A549 (cell line): ENCODE data around the gene DNM3. TPM values are rescaled to one million over a fixed set of nuclear protein-coding genes. Genes with fewer than 3 reads are reported as not detected.

ENCODE experiments used
- ATAC-seq, 2 experiments: fragments of 200-7000 bp in 1 of 2; fragments of >200 bp in 1 of 2; cut with Nextera tagmentation in 1 of 2; cut with Tn5 transposase in 1 of 2; 3 replicates each; pipeline versions ENCODE4 v1.8.0 to v1.9.1; 2018 to 2020; ENCODE audit warnings: mild to moderate bottlenecking in 1 of 2, moderate library complexity in 1 of 2
- CTCF ChIA-PET: fragments of 300-600 bp; sonication (Branson Sonifier 250); formaldehyde crosslinking; extraction: SDS; loops from one replicate; lab custom pipeline; 2021; ENCODE audit warnings: antibody characterized with exemption, inconsistent platforms; lab: Yijun Ruan, JAX
- POLR2A ChIA-PET: fragments of 350-600 bp; formaldehyde crosslinking; extraction: SDS; loops from one replicate; lab custom pipeline; 2021; ENCODE audit warnings: antibody characterized with exemption, inconsistent platforms; lab: Yijun Ruan, JAX
- DNase-seq, 2 experiments: peaks; one replicate each; pipeline versions ENCODE4 v3.0.0 to v3.0.0-alpha.2; 2011 to 2016; ENCODE audit warnings: low read depth in 1 of 2, low spot score in 1 of 2
- FAIRE-seq: peaks from 2 replicates; lab custom pipeline; 2011; peaks lifted over from hg19 to GRCh38; lab: Jason Lieb, UNC
- H3K27ac ChIP-seq, 2 experiments: fragments of >200 bp; sonication (Bioruptor Twin); formaldehyde crosslinking; 3 replicates each; pipeline ENCODE4 v1.5.1; 2016 to 2017
- H3K4me1 ChIP-seq: fragments of >200 bp; sonication (Bioruptor Twin); formaldehyde crosslinking; 3 replicates; pipeline ENCODE4 v1.6.1; 2016
- H3K4me2 ChIP-seq: fragments of >200 bp; sonication (Bioruptor Twin); formaldehyde crosslinking; 3 replicates; pipeline ENCODE4 v1.6.1; 2016
- H3K4me3 ChIP-seq: fragments of >200 bp; sonication (Bioruptor Twin); formaldehyde crosslinking; 3 replicates; pipeline ENCODE4 v1.5.1; 2016
- H3K9me3 ChIP-seq: fragments of >200 bp; sonication (Bioruptor Twin); formaldehyde crosslinking; 3 replicates; pipeline ENCODE4 v1.6.1; 2016
- ATOH8 ChIP-seq: fragments of 250-450 bp; sonication (Bioruptor Pico); IDR thresholded peaks from 2 replicates; pipeline ENCODE4 v1.5.0; 2020; ENCODE audit warnings: low read depth, mild to moderate bottlenecking, moderate library complexity
- CBX2 ChIP-seq: fragments of 200-600 bp; sonication (generic); IDR thresholded peaks from 2 replicates; pipeline ENCODE4 v1.6.1; 2016; ENCODE audit warnings: low read depth, mild to moderate bottlenecking, borderline replicate concordance
- CEBPB ChIP-seq, 2 experiments: fragments of >200 bp in 1 of 2; sonication (Bioruptor Twin) in 1 of 2; formaldehyde crosslinking in 1 of 2; IDR thresholded peaks; 2 replicates each; pipeline ENCODE4 v1.6.1; 2012 to 2016
- CHD4 ChIP-seq: fragments of 200-600 bp; sonication (generic); IDR thresholded peaks from 2 replicates; pipeline ENCODE4 v1.6.1; 2016; ENCODE audit warnings: antibody characterized with exemption, mild to moderate bottlenecking, borderline replicate concordance
- EHF ChIP-seq: fragments of 250-450 bp; sonication (Bioruptor Pico); IDR thresholded peaks from 2 replicates; pipeline ENCODE4 v1.5.0; 2020; ENCODE audit warnings: mild to moderate bottlenecking
- EHMT2 ChIP-seq: fragments of 200-600 bp; sonication (generic); IDR thresholded peaks from 2 replicates; pipeline ENCODE4 v1.6.1; 2016; ENCODE audit warnings: antibody characterized with exemption, low read depth, mild to moderate bottlenecking, moderate library complexity
- ESRRA ChIP-seq: fragments of 150-350 bp; IDR thresholded peaks from 2 replicates; pipeline ENCODE4 v1.6.1; 2014; ENCODE audit warnings: mild to moderate bottlenecking, low read length, borderline replicate concordance
- FOXS1 ChIP-seq: fragments of 250-450 bp; sonication (Bioruptor Pico); IDR thresholded peaks from 2 replicates; pipeline ENCODE4 v1.5.0; 2020; ENCODE audit warnings: mild to moderate bottlenecking, moderate library complexity
- GATA3 ChIP-seq: IDR thresholded peaks from 2 replicates; pipeline ENCODE4 v1.6.1; 2012; ENCODE audit warnings: borderline replicate concordance
- HES2 ChIP-seq: fragments of >200 bp; sonication (Bioruptor Twin); formaldehyde crosslinking; IDR thresholded peaks from 2 replicates; pipeline ENCODE4 v1.6.1; 2016
- HMGXB4 ChIP-seq: fragments of 250-450 bp; sonication (Bioruptor Pico); IDR thresholded peaks from 2 replicates; pipeline ENCODE4 v1.5.0; 2021; ENCODE audit warnings: mild to moderate bottlenecking, moderate library complexity, borderline replicate concordance
- HOXB13 ChIP-seq: fragments of 250-450 bp; sonication (Bioruptor Pico); IDR thresholded peaks from 2 replicates; pipeline ENCODE4 v1.5.0; 2020; ENCODE audit warnings: low read depth, mild to moderate bottlenecking, moderate library complexity
- JUN ChIP-seq, 2 experiments: fragments of >200 bp; sonication (Bioruptor Twin); formaldehyde crosslinking; IDR thresholded peaks; 2 replicates in 1 of 2; 3 replicates in 1 of 2; pipeline ENCODE4 v1.6.1; 2016 to 2017
- MAFK ChIP-seq: fragments of 450-650 bp; IDR thresholded peaks from 2 replicates; pipeline ENCODE4 v1.6.1; 2014; ENCODE audit not compliant: partially characterized antibody
- MAX ChIP-seq: IDR thresholded peaks from 2 replicates; pipeline ENCODE4 v1.6.1; 2012
- MYC ChIP-seq: IDR thresholded peaks from 2 replicates; pipeline ENCODE4 v1.6.1; 2012; ENCODE audit warnings: mild to moderate bottlenecking, inconsistent platforms, low read length, improper control_type of control experiment, borderline replicate concordance
- NFE2L2 ChIP-seq: fragments of 150-350 bp; conservative IDR thresholded peaks from 2 replicates; pipeline ENCODE4 v1.6.1; 2014; ENCODE audit warnings: low read length
- NR3C1 ChIP-seq: fragments of >200 bp; sonication (Bioruptor Twin); formaldehyde crosslinking; IDR thresholded peaks from 3 replicates; pipeline ENCODE4 v1.6.1; 2017
- PHF8 ChIP-seq: fragments of 200-600 bp; sonication (generic); IDR thresholded peaks from 2 replicates; pipeline ENCODE4 v1.6.1; 2016; ENCODE audit warnings: low read depth, mild to moderate bottlenecking, antibody characterized with exemption, moderate library complexity, borderline replicate concordance
- POLR2A ChIP-seq: IDR thresholded peaks from 2 replicates; pipeline ENCODE4 v1.6.1; 2012; ENCODE audit warnings: mild to moderate bottlenecking, low read length
- POLR2AphosphoS2 ChIP-seq: conservative IDR thresholded peaks from 2 replicates; pipeline ENCODE4 v1.6.1; 2012; ENCODE audit warnings: low read length, improper control_type of control experiment, inconsistent platforms
- RCOR1 ChIP-seq: fragments of 150-350 bp; IDR thresholded peaks from 2 replicates; pipeline ENCODE4 v1.6.1; 2014; ENCODE audit warnings: antibody characterized with exemption, low read length, low read depth
- RFX5 ChIP-seq: fragments of 450-650 bp; IDR thresholded peaks from 2 replicates; pipeline ENCODE4 v1.7.1; 2014; ENCODE audit warnings: antibody characterized with exemption, mild to moderate bottlenecking, moderate library complexity
- RNF2 ChIP-seq: fragments of 200-600 bp; sonication (generic); IDR thresholded peaks from 2 replicates; pipeline ENCODE4 v1.6.1; 2016; ENCODE audit warnings: low read depth, mild to moderate bottlenecking, antibody characterized with exemption, moderate library complexity, borderline replicate concordance
- TFCP2L1 ChIP-seq: fragments of 250-450 bp; sonication (Bioruptor Pico); IDR thresholded peaks from 2 replicates; pipeline ENCODE4 v1.5.0; 2021; ENCODE audit warnings: mild to moderate bottlenecking
- TP53 ChIP-seq: fragments of 250-450 bp; sonication (Bioruptor Pico); IDR thresholded peaks from 2 replicates; pipeline ENCODE4 v1.5.0; 2021; ENCODE audit warnings: mild to moderate bottlenecking, moderate library complexity
- ZC3H11A ChIP-seq: fragments of 450-650 bp; IDR thresholded peaks from 2 replicates; pipeline ENCODE4 v1.6.1; 2014; ENCODE audit warnings: antibody characterized with exemption, mild to moderate bottlenecking
- ZFP36 ChIP-seq: fragments of 450-650 bp; IDR thresholded peaks from 2 replicates; pipeline ENCODE4 v1.6.1; 2014; ENCODE audit warnings: borderline replicate concordance; ENCODE audit not compliant: partially characterized antibody
- WGBS: methylation state at CpG from one replicate; pipeline ENCODE4 v1.1.6; 2017; ENCODE audit errors: missing lambda C conversion rate; 5-methylcytosine and 5-hydroxymethylcytosine counted together
- polyA plus RNA-seq, 4 experiments: library from polyadenylated mRNA; depleted of rRNA in 3 of 4; stranded (reverse); fragments of >200 nt; fragmentation: RNase III in 1 of 4; extraction: RNeasy Plus Mini Kit Qiagen cat#74134 plus additional on column Dnase treatment in 1 of 4; gene quantifications; 2 replicates in 3 of 4; 3 replicates in 1 of 4; pipeline ENCODE4 v1.2.3, GENCODE V29; 2011 to 2017

Gene DNM3
- polyA plus RNA-seq, 2 of the 4 experiments (the other 2 are of a cell fraction) = 0.57 to 1.5 TPM

- no peak for ATAC-seq
- H3K27ac ChIP-seq = no peak overlapping the region
- DNase-seq = no peak
- no peak overlapping the region for H3K4me2 ChIP-seq
- H3K4me1 ChIP-seq = no peaks in the 10 kb centered on the region
- ChIA-PET POLR2A (no interaction called here), CTCF (interaction anchor here (1.4 kb wide), 1 partner anchor 23 kb away, joined by 4 read pairs; no protein-coding TSS in a partner anchor)
- no peaks in the 10 kb centered on the region for H3K9me3 ChIP-seq
- no peak for FAIRE-seq
- H3K4me3 ChIP-seq = no peak overlapping the region
- no peak for TF ChIP-seq HES2
- no peak for TF ChIP-seq ATOH8 (CRISPR knock-in tag)
- TF ChIP-seq CBX2 = no peak
- 92% methylated on average over 2 of the region's 2 CpGs for WGBS
Measured at GRCh38 chr1:172375211-172375631, 533.9 kb downstream of the DNM3 start.

- WGBS = 82% methylated on average over 2 of the region's 2 CpGs
- DNase-seq (no peak), FAIRE-seq (no peak), ATAC-seq (no peak)
- TF ChIP-seq ZFP36 (no peak), RCOR1 (no peak), TP53 (CRISPR knock-in tag) (no peak), POLR2A (no peak), HMGXB4 (CRISPR knock-in tag) (no peak), RNF2 (no peak), GATA3 (no peak), PHF8 (no peak), ZC3H11A (no peak), HOXB13 (CRISPR knock-in tag) (no peak), EHF (CRISPR knock-in tag) (no peak), JUN (IDR thresholded peaks at IDR 0.05) (no peak), TFCP2L1 (CRISPR knock-in tag) (no peak), CBX2 (no peak), ESRRA (no peak)
- ChIA-PET CTCF (interaction anchor here (0.7 to 1.4 kb wide), 3 partner anchors 10 to 22 kb away, joined by 3 to 4 read pairs (median 3); no protein-coding TSS in a partner anchor), POLR2A (no interaction called here)
- H3K4me3 ChIP-seq = no peak overlapping the region
- no peak overlapping the region for H3K4me2 ChIP-seq
- H3K4me1 ChIP-seq = no peaks in the 10 kb centered on the region
- H3K9me3 ChIP-seq = no peaks in the 10 kb centered on the region
- no peak overlapping the region for H3K27ac ChIP-seq
Measured at GRCh38 chr1:172376431-172376830, 535.1 kb downstream of the DNM3 start.

- no peak overlapping the region for H3K4me2 ChIP-seq
- H3K4me1 ChIP-seq = no peaks in the 10 kb centered on the region
- ATAC-seq (no peak), DNase-seq (no peak), FAIRE-seq (no peak)
- H3K4me3 ChIP-seq = no peak overlapping the region
- ChIA-PET CTCF (no interaction called here), POLR2A (no interaction called here)
- H3K27ac ChIP-seq = no peak overlapping the region
- no peak for TF ChIP-seq EHMT2
- no peak for TF ChIP-seq NR3C1
- TF ChIP-seq MYC = no peak
- no peak for TF ChIP-seq RCOR1
- TF ChIP-seq PHF8 = no peak
- TF ChIP-seq NFE2L2 = no peak
- TF ChIP-seq POLR2AphosphoS2 = no peak
- no peak for TF ChIP-seq FOXS1 (CRISPR knock-in tag)
- TF ChIP-seq ESRRA = no peak
- no peak for TF ChIP-seq CEBPB (IDR thresholded peaks at IDR 0.05)
- no peak for TF ChIP-seq RFX5
- no peak for TF ChIP-seq ZFP36
- TF ChIP-seq MAX = no peak
- no peak for TF ChIP-seq MAFK
- TF ChIP-seq CHD4 = no peak
- TF ChIP-seq HOXB13 (CRISPR knock-in tag) = no peak
- TF ChIP-seq, all 56 proteins: peak for 0
- no peaks in the 10 kb centered on the region for H3K9me3 ChIP-seq
Measured at GRCh38 chr1:172377565-172377964, 536.3 kb downstream of the DNM3 start.
